ENCODE measurements around the gene VPREB1.

DNA sequence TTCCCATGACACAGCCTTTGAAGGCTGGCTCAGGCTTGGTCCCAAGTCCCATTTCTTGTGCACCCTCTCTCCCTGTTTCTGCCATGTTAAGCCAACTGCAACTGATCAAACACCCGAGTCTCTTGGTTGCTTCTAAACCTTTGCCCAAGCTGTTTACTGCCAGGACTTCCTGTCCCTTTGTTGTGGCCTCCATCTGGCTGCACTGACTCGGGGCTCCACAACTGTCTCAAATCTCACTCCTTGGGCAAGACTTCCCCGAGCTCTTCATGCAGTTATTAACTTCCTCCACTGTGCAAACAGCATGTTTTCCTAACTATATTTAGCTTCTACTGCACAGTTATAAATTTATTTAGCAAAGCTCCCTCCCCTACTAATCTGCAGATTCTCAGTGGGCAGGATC lies 4.3 kb downstream of the VPREB1 start:
- TF ChIP-seq POLR2A (IDR thresholded peaks at IDR 0.05) (no peak), CTCF (IDR thresholded peaks at IDR 0.05) (no peak), POLR2AphosphoS5 (IDR thresholded peaks at IDR 0.05) (no peak), EP300 (IDR thresholded peaks at IDR 0.05) (no peak)
